Upper lobe of left lung (tissue), 4 donors: Measurements from ENCODE around the gene LSP1.

Experiments used
- EP300 ChIP-seq, 4 donors: sonication (generic); formaldehyde crosslinking; IDR thresholded peaks; one replicate each; pipeline ENCODE4 v1.5.1; 2017; ENCODE audit warnings: antibody characterized with exemption in 4 of 4, control low read depth in 2 of 4
- POLR2A ChIP-seq, 4 donors: fragments of 450-650 bp; IDR thresholded peaks; one replicate each; pipeline ENCODE4 v1.5.1; 2016 to 2017; ENCODE audit warnings: antibody characterized with exemption in 4 of 4, mild to moderate bottlenecking in 2 of 4
- POLR2AphosphoS5 ChIP-seq, 2 donors: sonication (generic); formaldehyde crosslinking; IDR thresholded peaks; one replicate each; pipeline ENCODE4 v1.5.1; 2017; ENCODE audit warnings: antibody characterized with exemption in 2 of 2
- TF ChIP-seq, protein P1 (sequence below), 6 experiments: fragments of 450-650 bp in 4 of 6; fragments of 200-600 bp in 2 of 6; sonication (generic) in 2 of 6; IDR thresholded peaks; one replicate each; pipeline ENCODE4 v1.5.1; 2016 to 2019; ENCODE audit warnings: antibody characterized with exemption in 6 of 6

DNA sequence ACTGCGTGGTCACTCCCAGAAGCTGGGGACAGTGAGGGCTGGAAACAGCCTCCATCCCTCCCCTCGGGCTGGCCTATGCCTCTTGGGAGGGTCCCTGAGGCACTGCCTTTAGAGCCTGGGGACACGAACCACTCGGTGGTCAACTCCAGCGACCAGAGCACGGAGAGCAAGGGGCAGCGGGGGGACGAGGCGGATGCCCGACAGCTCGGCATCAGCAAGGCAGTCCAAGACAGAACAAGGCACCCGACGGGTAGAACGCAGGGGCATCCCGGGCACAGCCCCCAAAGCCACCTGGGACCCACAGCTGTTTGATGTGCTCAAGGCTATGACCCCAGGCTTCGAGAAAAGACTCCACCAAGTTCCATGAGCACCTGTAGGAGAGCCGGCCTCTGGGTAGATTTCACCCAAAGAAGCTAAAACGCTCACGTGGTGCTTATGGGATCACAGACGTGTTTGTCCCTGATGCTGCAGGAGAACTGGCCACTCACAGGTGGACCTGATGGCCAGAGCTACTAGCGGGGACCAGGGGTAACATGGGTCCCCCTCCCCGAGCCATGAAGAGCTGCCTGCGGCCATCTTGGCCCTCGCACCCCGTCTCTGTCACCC is 510 bp upstream of the LSP1 start:
- TF ChIP-seq, protein P1, sequence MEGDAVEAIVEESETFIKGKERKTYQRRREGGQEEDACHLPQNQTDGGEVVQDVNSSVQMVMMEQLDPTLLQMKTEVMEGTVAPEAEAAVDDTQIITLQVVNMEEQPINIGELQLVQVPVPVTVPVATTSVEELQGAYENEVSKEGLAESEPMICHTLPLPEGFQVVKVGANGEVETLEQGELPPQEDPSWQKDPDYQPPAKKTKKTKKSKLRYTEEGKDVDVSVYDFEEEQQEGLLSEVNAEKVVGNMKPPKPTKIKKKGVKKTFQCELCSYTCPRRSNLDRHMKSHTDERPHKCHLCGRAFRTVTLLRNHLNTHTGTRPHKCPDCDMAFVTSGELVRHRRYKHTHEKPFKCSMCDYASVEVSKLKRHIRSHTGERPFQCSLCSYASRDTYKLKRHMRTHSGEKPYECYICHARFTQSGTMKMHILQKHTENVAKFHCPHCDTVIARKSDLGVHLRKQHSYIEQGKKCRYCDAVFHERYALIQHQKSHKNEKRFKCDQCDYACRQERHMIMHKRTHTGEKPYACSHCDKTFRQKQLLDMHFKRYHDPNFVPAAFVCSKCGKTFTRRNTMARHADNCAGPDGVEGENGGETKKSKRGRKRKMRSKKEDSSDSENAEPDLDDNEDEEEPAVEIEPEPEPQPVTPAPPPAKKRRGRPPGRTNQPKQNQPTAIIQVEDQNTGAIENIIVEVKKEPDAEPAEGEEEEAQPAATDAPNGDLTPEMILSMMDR (IDR thresholded peaks at IDR 0.05), result no peak
- TF ChIP-seq POLR2A (IDR thresholded peaks at IDR 0.05) (no peak), EP300 (IDR thresholded peaks at IDR 0.05) (no peak), POLR2AphosphoS5 (IDR thresholded peaks at IDR 0.05) (no peak)
